Tibial nerve (tissue), 3 donors: ENCODE measurements around the gene ICAM5.

Source experiments
- POLR2A ChIP-seq, 2 donors: fragments of 450-650 bp; IDR thresholded peaks; one replicate each; pipeline ENCODE4 v1.6.1; 2017; ENCODE audit warnings: antibody characterized with exemption in 2 of 2, mild to moderate bottlenecking in 2 of 2, moderate library complexity in 2 of 2
- TF ChIP-seq, protein P1 (sequence below), 5 experiments: fragments of 200-600 bp in 3 of 5; fragments of 450-650 bp in 2 of 5; sonication (generic) in 3 of 5; IDR thresholded peaks; one replicate each; pipeline ENCODE4 v1.5.1; 2016 to 2019; ENCODE audit warnings: antibody characterized with exemption in 5 of 5, mild to moderate bottlenecking in 3 of 5, moderate library complexity in 2 of 5

DNA sequence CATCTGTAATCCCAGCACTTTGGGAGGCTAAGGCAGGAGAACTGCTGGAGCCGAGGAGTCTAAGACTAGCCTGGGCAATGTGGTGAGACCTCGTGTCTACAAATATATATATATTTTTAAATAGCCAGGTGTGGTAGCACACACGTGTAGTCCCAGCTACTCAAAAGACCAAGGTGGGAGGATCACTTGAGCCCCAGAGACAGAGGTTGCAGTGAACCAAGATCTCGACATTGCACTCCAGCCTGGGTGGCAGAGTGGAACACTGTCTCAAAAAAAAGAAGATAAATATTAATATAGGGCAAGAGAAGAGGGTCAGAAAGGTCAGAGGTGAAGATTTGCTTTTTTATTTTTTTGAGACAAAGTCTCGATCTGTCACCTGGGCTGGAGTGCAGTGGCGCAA lies 43.2 kb upstream of the ICAM5 start:
- TF ChIP-seq POLR2A (IDR thresholded peaks at IDR 0.05), result no peak
- TF ChIP-seq, protein P1, sequence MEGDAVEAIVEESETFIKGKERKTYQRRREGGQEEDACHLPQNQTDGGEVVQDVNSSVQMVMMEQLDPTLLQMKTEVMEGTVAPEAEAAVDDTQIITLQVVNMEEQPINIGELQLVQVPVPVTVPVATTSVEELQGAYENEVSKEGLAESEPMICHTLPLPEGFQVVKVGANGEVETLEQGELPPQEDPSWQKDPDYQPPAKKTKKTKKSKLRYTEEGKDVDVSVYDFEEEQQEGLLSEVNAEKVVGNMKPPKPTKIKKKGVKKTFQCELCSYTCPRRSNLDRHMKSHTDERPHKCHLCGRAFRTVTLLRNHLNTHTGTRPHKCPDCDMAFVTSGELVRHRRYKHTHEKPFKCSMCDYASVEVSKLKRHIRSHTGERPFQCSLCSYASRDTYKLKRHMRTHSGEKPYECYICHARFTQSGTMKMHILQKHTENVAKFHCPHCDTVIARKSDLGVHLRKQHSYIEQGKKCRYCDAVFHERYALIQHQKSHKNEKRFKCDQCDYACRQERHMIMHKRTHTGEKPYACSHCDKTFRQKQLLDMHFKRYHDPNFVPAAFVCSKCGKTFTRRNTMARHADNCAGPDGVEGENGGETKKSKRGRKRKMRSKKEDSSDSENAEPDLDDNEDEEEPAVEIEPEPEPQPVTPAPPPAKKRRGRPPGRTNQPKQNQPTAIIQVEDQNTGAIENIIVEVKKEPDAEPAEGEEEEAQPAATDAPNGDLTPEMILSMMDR (IDR thresholded peaks at IDR 0.05), result no peak
